ENCODE results near the gene NKX1-2. TPM values are rescaled to one million over a fixed set of nuclear protein-coding genes. Genes with fewer than 3 reads are reported as not detected.

The NKX1-2 gene
- total and polyA plus RNA-seq, 8 donors: not detected

DNA sequence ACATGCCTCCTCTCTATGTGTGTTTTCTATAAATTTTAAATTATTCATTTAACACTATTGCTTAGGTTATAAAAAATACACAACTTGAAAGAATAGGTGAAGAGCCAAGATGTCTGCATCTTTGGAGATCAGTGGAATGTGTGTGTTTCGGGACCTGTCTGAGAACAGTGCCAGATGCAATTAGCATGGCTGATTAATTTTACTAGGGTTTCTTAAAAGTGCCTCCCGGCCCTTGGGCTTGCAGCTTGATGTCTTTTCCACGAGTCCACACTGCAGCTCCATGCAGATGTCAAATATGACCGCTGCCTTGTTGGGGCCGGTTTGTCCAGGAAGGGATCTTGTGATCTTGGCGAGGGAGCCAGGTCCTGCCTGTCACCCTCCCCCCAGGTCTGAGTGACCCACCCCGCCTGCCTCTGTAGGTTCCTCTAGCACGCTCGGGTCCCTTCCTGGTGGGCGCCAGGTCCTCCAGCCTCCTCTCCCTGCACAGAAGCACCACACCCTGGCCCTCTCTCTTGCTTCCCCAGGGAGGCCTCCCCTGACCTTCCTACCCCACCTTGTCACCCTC is 32.5 kb upstream of the NKX1-2 start:
- no peaks in the 10 kb centered on the region for H3K27me3 ChIP-seq
- WGBS, 2 donors: 79 to 85% methylated on average over 10 of the region's 10 CpGs
- FAIRE-seq: no peak
- intact Hi-C loops (cut with DNase I): no loop called here
- H3K36me3 ChIP-seq: no peaks in the 10 kb centered on the region
- no peaks in the 10 kb centered on the region for H3K9me3 ChIP-seq
- no peak for ATAC-seq
- TF ChIP-seq, protein P1, sequence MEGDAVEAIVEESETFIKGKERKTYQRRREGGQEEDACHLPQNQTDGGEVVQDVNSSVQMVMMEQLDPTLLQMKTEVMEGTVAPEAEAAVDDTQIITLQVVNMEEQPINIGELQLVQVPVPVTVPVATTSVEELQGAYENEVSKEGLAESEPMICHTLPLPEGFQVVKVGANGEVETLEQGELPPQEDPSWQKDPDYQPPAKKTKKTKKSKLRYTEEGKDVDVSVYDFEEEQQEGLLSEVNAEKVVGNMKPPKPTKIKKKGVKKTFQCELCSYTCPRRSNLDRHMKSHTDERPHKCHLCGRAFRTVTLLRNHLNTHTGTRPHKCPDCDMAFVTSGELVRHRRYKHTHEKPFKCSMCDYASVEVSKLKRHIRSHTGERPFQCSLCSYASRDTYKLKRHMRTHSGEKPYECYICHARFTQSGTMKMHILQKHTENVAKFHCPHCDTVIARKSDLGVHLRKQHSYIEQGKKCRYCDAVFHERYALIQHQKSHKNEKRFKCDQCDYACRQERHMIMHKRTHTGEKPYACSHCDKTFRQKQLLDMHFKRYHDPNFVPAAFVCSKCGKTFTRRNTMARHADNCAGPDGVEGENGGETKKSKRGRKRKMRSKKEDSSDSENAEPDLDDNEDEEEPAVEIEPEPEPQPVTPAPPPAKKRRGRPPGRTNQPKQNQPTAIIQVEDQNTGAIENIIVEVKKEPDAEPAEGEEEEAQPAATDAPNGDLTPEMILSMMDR (IDR thresholded peaks at IDR 0.05): no peak
- H3K27ac ChIP-seq: no peak overlapping the region
- no peak overlapping the region for H3K4me3 ChIP-seq
- no peaks in the 10 kb centered on the region for H3K4me1 ChIP-seq
- no peak for DNase-seq

DNA sequence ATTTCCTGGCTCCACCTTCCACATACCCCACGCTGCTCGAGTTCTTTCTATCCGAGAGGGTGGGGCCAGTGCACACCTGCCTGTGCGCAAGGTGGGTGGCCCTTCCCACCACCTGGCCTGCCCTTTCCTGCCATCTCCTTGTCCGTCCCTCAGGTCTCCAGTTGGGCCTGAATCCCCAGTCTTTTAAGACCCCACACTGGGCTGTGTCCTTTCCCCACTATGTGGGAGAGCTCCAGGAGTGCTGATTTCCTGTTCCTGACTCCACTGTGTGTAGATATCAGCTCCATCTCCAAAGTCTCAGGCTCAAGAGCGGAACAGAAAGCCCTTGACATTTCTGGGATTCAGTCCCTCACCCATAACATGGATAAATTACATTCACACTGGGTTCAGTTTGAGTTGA is 31.9 kb upstream of the NKX1-2 start:
- FAIRE-seq (no peak), ATAC-seq (no peak), DNase-seq (no peak)
- intact Hi-C loops (cut with DNase I): no loop called here
- H3K4me1 ChIP-seq: no peaks in the 10 kb centered on the region
- H3K27me3 ChIP-seq: no peaks in the 10 kb centered on the region
- no peak overlapping the region for H3K4me3 ChIP-seq
- no peaks in the 10 kb centered on the region for H3K9me3 ChIP-seq
- H3K36me3 ChIP-seq: no peaks in the 10 kb centered on the region
- TF ChIP-seq, protein P1 (IDR thresholded peaks at IDR 0.05): no peak
- 86 to 89% methylated on average over 6 of the region's 6 CpGs for WGBS, 2 donors
- no peak overlapping the region for H3K27ac ChIP-seq

DNA sequence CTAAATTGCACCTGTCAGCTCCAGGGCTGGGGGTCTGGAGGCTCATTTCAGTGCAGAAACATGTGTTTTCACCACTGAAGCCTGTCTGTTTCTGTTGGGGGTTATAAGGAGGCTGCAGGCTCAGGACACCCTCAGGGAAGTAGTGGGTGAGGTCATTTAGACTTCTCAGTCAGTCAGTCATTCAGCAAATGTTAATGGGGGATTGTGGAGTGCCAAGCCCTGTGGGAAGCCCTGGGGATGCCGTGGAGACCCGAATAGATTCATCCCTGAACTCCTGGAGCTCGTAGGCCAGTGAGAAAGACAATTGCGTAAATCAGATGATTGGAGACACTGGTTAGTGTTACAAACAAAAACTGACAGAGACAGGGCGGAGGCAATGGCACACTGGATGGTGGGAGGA is 31.0 kb upstream of the NKX1-2 start:
- 84 to 89% methylated on average over 5 of the region's 5 CpGs for WGBS, 2 donors
- no peak for FAIRE-seq
- no peak overlapping the region for H3K27ac ChIP-seq

DNA sequence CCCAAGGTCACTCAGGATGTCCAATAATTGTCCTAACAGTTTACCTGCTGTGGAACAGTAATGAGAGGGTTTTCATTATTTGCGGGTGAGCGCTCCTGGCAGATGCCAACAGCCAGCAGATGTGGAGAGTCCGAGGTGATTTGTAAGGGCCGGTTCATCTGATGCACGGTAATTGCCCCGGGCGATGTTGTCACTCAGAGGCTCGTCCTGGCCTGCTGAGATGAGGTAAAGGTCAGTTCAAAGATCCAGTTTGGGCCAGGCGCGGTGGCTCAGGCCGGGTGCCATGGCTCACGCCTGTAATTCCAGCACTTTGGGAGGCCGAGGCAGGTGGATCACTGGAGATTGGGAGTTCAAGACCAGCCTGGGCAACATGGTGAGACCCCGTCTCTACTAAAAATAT is 28.7 kb upstream of the NKX1-2 start:
- DNase-seq (no peak), ATAC-seq (no peak), FAIRE-seq (no peak)
- TF ChIP-seq, protein P1 (IDR thresholded peaks at IDR 0.05): no peak
- no peaks in the 10 kb centered on the region for H3K9me3 ChIP-seq
- H3K27me3 ChIP-seq: no peaks in the 10 kb centered on the region
- intact Hi-C loops (cut with DNase I): no loop called here
- no peak overlapping the region for H3K27ac ChIP-seq
- no peaks in the 10 kb centered on the region for H3K36me3 ChIP-seq
- H3K4me1 ChIP-seq: no peaks in the 10 kb centered on the region
- 92 to 95% methylated on average over 14 of the region's 14 CpGs for WGBS, 2 donors
- no peak overlapping the region for H3K4me3 ChIP-seq

More for the DNA sequence above, 31.0 kb upstream of the NKX1-2 start:
- Histone ChIP-seq H3K4me1 (no peaks in the 10 kb centered on the region), H3K27me3 (no peaks in the 10 kb centered on the region), H3K4me3 (no peak overlapping the region), H3K36me3 (no peaks in the 10 kb centered on the region), H3K9me3 (no peaks in the 10 kb centered on the region)
- TF ChIP-seq, protein P1 (IDR thresholded peaks at IDR 0.05): no peak
- DNase-seq (no peak), ATAC-seq (no peak)
- intact Hi-C loops (cut with DNase I): no loop called here

DNA sequence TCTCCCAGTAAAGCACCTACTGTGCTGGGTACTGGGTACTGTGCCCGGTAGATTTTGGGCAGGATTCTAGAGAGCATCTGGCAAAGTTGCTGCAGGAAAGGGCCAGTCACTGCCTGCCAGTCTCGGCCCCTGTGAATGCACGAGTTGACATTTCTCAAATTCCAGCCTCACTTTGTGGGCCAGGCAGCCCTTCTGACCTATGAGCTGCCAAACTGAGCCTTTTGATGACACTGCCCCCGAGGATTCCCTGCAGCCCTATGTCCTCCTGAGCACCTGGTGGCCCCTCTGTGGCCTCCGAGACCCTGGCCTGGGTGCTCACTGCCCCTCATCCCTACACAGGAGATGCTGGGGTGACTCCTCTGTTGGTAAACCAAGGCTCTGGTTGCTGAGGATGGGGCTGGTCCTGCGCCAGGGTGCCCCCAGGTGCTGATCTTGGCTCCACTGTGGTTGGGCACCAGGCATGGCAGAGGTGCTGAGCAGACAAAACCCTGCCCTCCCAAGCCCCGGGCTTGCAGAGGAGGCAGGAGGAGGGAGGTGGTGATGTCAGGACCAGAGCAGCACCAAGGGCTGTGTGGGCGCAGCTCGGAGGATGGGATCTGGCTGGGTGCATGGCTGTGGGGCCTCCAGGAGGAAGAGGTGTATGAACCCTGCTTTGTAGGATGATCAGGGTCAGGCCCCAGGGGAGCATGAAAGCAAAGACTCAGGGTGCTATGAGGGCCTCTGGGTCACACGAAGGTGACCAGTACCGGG is 28.0 kb upstream of the NKX1-2 start:
- 77 to 79% methylated on average over 11 of the region's 11 CpGs for WGBS, 2 donors

More for the DNA sequence above, 28.0 kb upstream of the NKX1-2 start:
- H3K9me3 ChIP-seq: no peaks in the 10 kb centered on the region
- H3K4me1 ChIP-seq: no peaks in the 10 kb centered on the region
- no peak for DNase-seq
- no peaks in the 10 kb centered on the region for H3K27me3 ChIP-seq
- intact Hi-C loops (cut with DNase I): no loop called here
- no peaks in the 10 kb centered on the region for H3K36me3 ChIP-seq
- no peak for ATAC-seq
- H3K27ac ChIP-seq: no peak overlapping the region
- H3K4me3 ChIP-seq: no peak overlapping the region
- no peak for FAIRE-seq
- TF ChIP-seq, protein P1 (IDR thresholded peaks at IDR 0.05): no peak
